Activated CD4-positive, alpha-beta T cell treated with anti-CD3 and anti-CD28 coated beads for 36 hours (primary cell): ENCODE data around the gene SPTB. TPM values are rescaled to one million over a fixed set of nuclear protein-coding genes. Genes with fewer than 3 reads are reported as not detected.
A peak's percentile ranks its signal among the peaks of the same experiment; 100 is the strongest.

Experiments used
- ATAC-seq: fragments of 200-7000 bp; cut with Tn5 transposase; one replicate; pipeline ENCODE4 v1.10.0; 2021; ENCODE audit warnings: mild to moderate bottlenecking, moderate library complexity
- CTCF ChIA-PET: fragments of 350-600 bp; sonication (Branson Sonifier 250); formaldehyde crosslinking; loops from one replicate; lab custom pipeline; 2021; ENCODE audit warnings: antibody characterized with exemption; lab: Charles Lee
- POLR2A ChIA-PET: fragments of 350-600 bp; sonication (Branson Sonifier 250); formaldehyde crosslinking; loops from one replicate; lab custom pipeline; 2021; ENCODE audit warnings: antibody characterized with exemption, inconsistent platforms; lab: Charles Lee
- DNase-seq: peaks from one replicate; pipeline ENCODE4 v3.0.0-alpha.2; 2020
- H3K27ac Mint-ChIP-seq: one replicate; pipeline ENCODE4 v1.8.0; 2021; ENCODE audit warnings: mixed read lengths
- H3K27me3 Mint-ChIP-seq: one replicate; pipeline ENCODE4 v1.8.0; 2021; ENCODE audit warnings: mixed read lengths
- H3K36me3 Mint-ChIP-seq: one replicate; pipeline ENCODE4 v1.8.0; 2021; ENCODE audit warnings: low read depth, mixed read lengths
- H3K4me1 Mint-ChIP-seq: one replicate; pipeline ENCODE4 v1.8.0; 2021; ENCODE audit warnings: mixed read lengths
- H3K4me3 Mint-ChIP-seq: one replicate; pipeline ENCODE4 v1.8.0; 2021; ENCODE audit warnings: mild to moderate bottlenecking, moderate library complexity, mixed read lengths
- H3K9me3 Mint-ChIP-seq: one replicate; pipeline ENCODE4 v1.8.0; 2021; ENCODE audit warnings: low read depth, mixed read lengths
- intact Hi-C, 2 experiments: fragments of 100-400 bp; cut with DNase I in 1 of 2; cut with micrococcal nuclease in 1 of 2; formaldehyde crosslinking; loops; one replicate each; pipeline versions ENCODE4 v1.14.2 to v1.15.1; 2022 to 2024; cut with DNase I, micrococcal nuclease
- total RNA-seq, 2 experiments: library from RNA; stranded (reverse); gene quantifications; one replicate each; pipeline ENCODE4 v1.2.3, GENCODE V29; 2021

SPTB gene
- total RNA-seq, 2 experiments from 2014 or later: 0.32 to 0.60 TPM

GRCh38 chr14:64736271-64737169, 143.2 kb downstream of the SPTB start:
- H3K27ac Mint-ChIP-seq: no peak overlapping the region
- intact Hi-C loops: no loop called here
- no peaks in the 10 kb centered on the region for H3K27me3 Mint-ChIP-seq
- peaks cover 10% of the 10 kb centered on the region for H3K4me1 Mint-ChIP-seq
- H3K9me3 Mint-ChIP-seq: no peaks in the 10 kb centered on the region
- ATAC-seq: no peak
- H3K36me3 Mint-ChIP-seq: peaks cover 2% of the 10 kb centered on the region
- ChIA-PET POLR2A (interaction anchor here (0.6 kb wide), 1 partner anchor 22 kb away, joined by 3 read pairs; no protein-coding TSS in a partner anchor), CTCF (no interaction called here)
- H3K4me3 Mint-ChIP-seq: no peak overlapping the region
- DNase-seq: no peak

DNA sequence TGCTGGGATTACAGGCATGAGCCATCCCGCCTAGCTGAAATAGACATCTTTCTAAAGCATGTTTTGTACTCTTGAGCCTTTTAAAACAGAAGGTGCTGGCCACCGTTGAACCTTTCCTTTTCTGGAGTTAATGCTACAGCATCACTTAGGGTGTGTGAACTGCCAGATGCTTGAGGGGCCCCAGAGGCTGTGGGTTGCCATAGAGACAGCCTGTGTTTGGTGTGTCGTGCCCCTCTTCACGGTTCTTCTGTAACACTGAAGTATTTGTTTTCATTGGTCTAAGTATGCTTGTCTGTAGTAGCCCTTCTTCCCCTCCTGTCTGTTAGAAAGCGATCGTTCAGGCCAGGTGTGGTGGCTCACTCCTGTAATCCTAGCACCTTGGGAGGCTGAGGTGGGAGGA, 144.7 kb downstream of the SPTB start:
- ATAC-seq (no peak), DNase-seq (no peak)
- peaks cover 15% of the 10 kb centered on the region for H3K4me1 Mint-ChIP-seq
- intact Hi-C loops: no loop called here
- H3K9me3 Mint-ChIP-seq: no peaks in the 10 kb centered on the region
- H3K27ac Mint-ChIP-seq: no peak overlapping the region
- CTCF ChIA-PET: interaction anchor here (0.7 kb wide), 1 partner anchor 15 kb away, joined by 3 read pairs; no protein-coding TSS in a partner anchor
- H3K36me3 Mint-ChIP-seq: no peaks in the 10 kb centered on the region
- H3K4me3 Mint-ChIP-seq: no peak overlapping the region
- POLR2A ChIA-PET: no interaction called here
- no peaks in the 10 kb centered on the region for H3K27me3 Mint-ChIP-seq

GRCh38 chr14:64733899-64734298, 145.8 kb downstream of the SPTB start:
- Mint-ChIP-seq H3K27ac (peak overlapping the region; percentile 27), H3K4me1 (peaks cover 18% of the 10 kb centered on the region), H3K36me3 (no peaks in the 10 kb centered on the region), H3K4me3 (no peak overlapping the region), H3K9me3 (no peaks in the 10 kb centered on the region), H3K27me3 (no peaks in the 10 kb centered on the region)
- POLR2A ChIA-PET: no interaction called here
- CTCF ChIA-PET: no interaction called here
- no peak for DNase-seq
- intact Hi-C loops: no loop called here
- no peak for ATAC-seq

DNA sequence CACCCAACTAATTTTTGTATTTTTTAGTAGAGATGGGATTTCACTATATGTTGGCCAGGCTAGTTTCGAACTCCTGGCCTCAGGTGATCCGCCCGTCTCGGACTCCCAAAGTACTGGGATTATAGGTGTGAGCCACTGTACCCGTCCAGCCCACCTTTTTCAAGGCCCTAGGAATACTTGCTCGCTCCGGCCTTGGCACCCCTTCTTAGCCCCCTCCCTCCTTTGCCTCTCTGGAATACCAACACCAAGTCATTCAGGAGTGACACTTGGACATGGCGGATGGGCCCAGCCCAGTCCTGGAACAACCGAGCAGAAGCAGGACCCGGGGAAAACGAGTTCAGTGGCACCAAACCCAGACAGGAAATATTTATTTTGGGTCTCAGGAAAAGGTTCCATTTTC, 146.4 kb downstream of the SPTB start:
- intact Hi-C loops: no loop called here
- peaks cover 18% of the 10 kb centered on the region for H3K4me1 Mint-ChIP-seq
- ChIA-PET CTCF (no interaction called here), POLR2A (no interaction called here)
- ATAC-seq: no peak
- DNase-seq: no peak
- no peaks in the 10 kb centered on the region for H3K36me3 Mint-ChIP-seq
- no peak overlapping the region for H3K27ac Mint-ChIP-seq
- H3K4me3 Mint-ChIP-seq: no peak overlapping the region
- no peaks in the 10 kb centered on the region for H3K9me3 Mint-ChIP-seq
- no peaks in the 10 kb centered on the region for H3K27me3 Mint-ChIP-seq

GRCh38 chr14:64732536-64733120, 147.1 kb downstream of the SPTB start:
- Mint-ChIP-seq H3K9me3 (no peaks in the 10 kb centered on the region), H3K36me3 (no peaks in the 10 kb centered on the region), H3K4me1 (peaks cover 18% of the 10 kb centered on the region), H3K27me3 (no peaks in the 10 kb centered on the region), H3K4me3 (no peak overlapping the region), H3K27ac (no peak overlapping the region)
- CTCF ChIA-PET: interaction anchor here (0.6 kb wide), 1 partner anchor 24 kb away, joined by 4 read pairs; no protein-coding TSS in a partner anchor
- ATAC-seq: no peak
- POLR2A ChIA-PET: no interaction called here
- intact Hi-C loops: no loop called here
- no peak for DNase-seq

DNA sequence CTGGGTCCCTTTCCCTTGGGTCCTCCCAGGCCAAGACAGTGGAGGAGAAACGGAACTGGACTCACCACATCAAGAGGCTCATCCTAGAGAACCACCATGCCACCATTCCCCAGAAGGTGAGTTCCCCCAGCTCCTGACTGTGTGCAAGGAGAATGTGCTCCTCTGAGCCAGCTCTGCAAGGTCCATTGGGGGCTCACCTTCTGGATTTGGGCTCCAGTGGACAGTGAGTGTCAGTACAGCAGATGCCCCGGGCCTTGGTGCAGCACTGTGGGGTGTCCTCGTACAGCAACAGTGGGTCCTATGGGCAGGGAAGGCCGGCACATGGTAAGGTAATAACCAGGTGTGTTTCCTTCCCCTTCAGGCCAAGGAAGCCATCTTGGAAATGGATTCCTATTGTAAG, 147.6 kb downstream of the SPTB start:
- CTCF ChIA-PET: no interaction called here
- no peak overlapping the region for H3K4me3 Mint-ChIP-seq
- ATAC-seq (no peak), DNase-seq (no peak)
- H3K36me3 Mint-ChIP-seq: no peaks in the 10 kb centered on the region
- intact Hi-C loops: no loop called here
- no peaks in the 10 kb centered on the region for H3K27me3 Mint-ChIP-seq
- POLR2A ChIA-PET: no interaction called here
- no peaks in the 10 kb centered on the region for H3K9me3 Mint-ChIP-seq
- H3K4me1 Mint-ChIP-seq: peaks cover 18% of the 10 kb centered on the region
- H3K27ac Mint-ChIP-seq: no peak overlapping the region

DNA sequence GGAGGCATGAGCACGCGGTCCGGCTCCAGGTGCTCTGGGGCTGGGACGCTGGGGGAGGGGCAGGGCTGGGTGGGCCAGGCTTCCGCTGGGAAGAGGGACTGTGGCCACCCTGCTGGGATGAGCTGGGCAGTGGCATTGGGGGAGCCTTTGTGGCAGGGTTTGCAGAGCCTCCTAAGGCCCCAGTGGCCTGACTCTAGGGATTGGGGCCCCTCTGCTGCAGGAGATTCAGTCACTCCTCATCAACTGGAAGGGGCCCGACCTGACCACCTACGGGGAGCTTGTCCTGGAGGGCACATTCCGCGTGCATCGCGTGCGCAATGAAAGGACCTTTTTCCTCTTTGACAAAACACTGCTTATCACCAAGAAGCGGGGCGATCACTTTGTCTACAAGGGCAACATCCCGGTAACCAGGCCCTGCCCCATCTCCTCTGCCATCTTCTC, 148.5 kb downstream of the SPTB start:
- Mint-ChIP-seq H3K9me3 (no peaks in the 10 kb centered on the region), H3K27ac (no peak overlapping the region), H3K27me3 (no peaks in the 10 kb centered on the region), H3K4me3 (no peak overlapping the region), H3K4me1 (peaks cover 24% of the 10 kb centered on the region), H3K36me3 (no peaks in the 10 kb centered on the region)
- ChIA-PET CTCF (no interaction called here), POLR2A (no interaction called here)
- DNase-seq (no peak), ATAC-seq (no peak)
- intact Hi-C loops: no loop called here

GRCh38 chr14:64730681-64731080, 149.0 kb downstream of the SPTB start:
- peaks cover 28% of the 10 kb centered on the region for H3K4me1 Mint-ChIP-seq
- intact Hi-C loops: no loop called here
- no peaks in the 10 kb centered on the region for H3K27me3 Mint-ChIP-seq
- CTCF ChIA-PET: no interaction called here
- no peaks in the 10 kb centered on the region for H3K36me3 Mint-ChIP-seq
- peak overlapping the region; percentile 12 for H3K27ac Mint-ChIP-seq
- ATAC-seq (no peak), DNase-seq (no peak)
- no peak overlapping the region for H3K4me3 Mint-ChIP-seq
- H3K9me3 Mint-ChIP-seq: no peaks in the 10 kb centered on the region
- POLR2A ChIA-PET: no interaction called here

- ChIA-PET CTCF (interaction anchor here (0.5 to 1.0 kb wide), 3 partner anchors 8 to 167 kb away, joined by 3 read pairs; no protein-coding TSS in a partner anchor), POLR2A (no interaction called here)
- intact Hi-C loops: no loop called here
- DNase-seq: no peak
- Mint-ChIP-seq H3K27ac (peak overlapping the region; percentile 12), H3K36me3 (no peaks in the 10 kb centered on the region), H3K4me3 (no peak overlapping the region), H3K27me3 (no peaks in the 10 kb centered on the region), H3K9me3 (no peaks in the 10 kb centered on the region), H3K4me1 (peaks cover 30% of the 10 kb centered on the region)
- ATAC-seq: no peak
These were observed 149.7 kb downstream of the SPTB start for GRCh38 chr14:64730061-64730440.

- ATAC-seq: no peak
- Mint-ChIP-seq H3K27me3 (no peaks in the 10 kb centered on the region), H3K36me3 (no peaks in the 10 kb centered on the region), H3K4me1 (peaks cover 36% of the 10 kb centered on the region), H3K4me3 (no peak overlapping the region), H3K9me3 (no peaks in the 10 kb centered on the region), H3K27ac (no peak overlapping the region)
- CTCF ChIA-PET: interaction anchor here (0.5 to 1.0 kb wide), 3 partner anchors 9 to 166 kb away, joined by 3 read pairs; no protein-coding TSS in a partner anchor
- DNase-seq: no peak
- intact Hi-C loops: no loop called here
- POLR2A ChIA-PET: no interaction called here
These were observed 150.2 kb downstream of the SPTB start for GRCh38 chr14:64729386-64730060.

GRCh38 chr14:64728856-64729255, 150.9 kb downstream of the SPTB start:
- DNase-seq (no peak), ATAC-seq (no peak)
- no peaks in the 10 kb centered on the region for H3K27me3 Mint-ChIP-seq
- no peaks in the 10 kb centered on the region for H3K9me3 Mint-ChIP-seq
- intact Hi-C loops: no loop called here
- POLR2A ChIA-PET: no interaction called here
- H3K27ac Mint-ChIP-seq: no peak overlapping the region
- CTCF ChIA-PET: no interaction called here
- H3K4me3 Mint-ChIP-seq: no peak overlapping the region
- H3K36me3 Mint-ChIP-seq: no peaks in the 10 kb centered on the region
- peaks cover 38% of the 10 kb centered on the region for H3K4me1 Mint-ChIP-seq
